ENCODE results near the gene CELF1.

Gene CELF1

DNA sequence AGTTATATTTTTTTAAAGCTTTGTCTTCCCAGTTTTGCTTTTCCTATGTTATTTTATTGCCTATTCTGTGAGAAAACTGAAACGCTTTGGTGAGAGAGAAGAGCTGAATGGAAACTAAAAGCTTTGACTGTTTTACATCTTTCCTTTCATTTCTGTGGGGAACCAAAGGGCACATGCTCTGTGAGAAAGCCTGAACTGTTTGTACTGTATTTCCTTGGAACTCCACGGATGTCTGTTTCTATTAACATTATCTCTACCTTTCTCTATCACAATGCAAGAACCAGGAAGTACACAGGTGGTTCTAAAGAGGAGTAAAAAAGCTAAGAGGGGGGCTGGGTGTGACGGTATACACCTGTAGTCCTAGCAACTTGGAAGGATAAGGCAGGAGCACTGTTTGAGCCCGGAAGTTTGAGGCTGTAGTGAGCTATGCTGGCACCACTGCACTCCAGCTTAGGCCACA lies 43.8 kb downstream of the CELF1 start:
- H3K27me3 ChIP-seq (ENCODE audit: insufficient read depth, low read depth, severe bottlenecking), result no peaks in the 10 kb centered on the region
- TF ChIP-seq, protein P1, sequence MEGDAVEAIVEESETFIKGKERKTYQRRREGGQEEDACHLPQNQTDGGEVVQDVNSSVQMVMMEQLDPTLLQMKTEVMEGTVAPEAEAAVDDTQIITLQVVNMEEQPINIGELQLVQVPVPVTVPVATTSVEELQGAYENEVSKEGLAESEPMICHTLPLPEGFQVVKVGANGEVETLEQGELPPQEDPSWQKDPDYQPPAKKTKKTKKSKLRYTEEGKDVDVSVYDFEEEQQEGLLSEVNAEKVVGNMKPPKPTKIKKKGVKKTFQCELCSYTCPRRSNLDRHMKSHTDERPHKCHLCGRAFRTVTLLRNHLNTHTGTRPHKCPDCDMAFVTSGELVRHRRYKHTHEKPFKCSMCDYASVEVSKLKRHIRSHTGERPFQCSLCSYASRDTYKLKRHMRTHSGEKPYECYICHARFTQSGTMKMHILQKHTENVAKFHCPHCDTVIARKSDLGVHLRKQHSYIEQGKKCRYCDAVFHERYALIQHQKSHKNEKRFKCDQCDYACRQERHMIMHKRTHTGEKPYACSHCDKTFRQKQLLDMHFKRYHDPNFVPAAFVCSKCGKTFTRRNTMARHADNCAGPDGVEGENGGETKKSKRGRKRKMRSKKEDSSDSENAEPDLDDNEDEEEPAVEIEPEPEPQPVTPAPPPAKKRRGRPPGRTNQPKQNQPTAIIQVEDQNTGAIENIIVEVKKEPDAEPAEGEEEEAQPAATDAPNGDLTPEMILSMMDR (IDR thresholded peaks at IDR 0.05; ENCODE audit: low read depth, low read length), result no peak
- no peak overlapping the region for H3K27ac ChIP-seq
- peaks cover 2% of the 10 kb centered on the region; the same call in 1 of the 2 replicates for H3K36me3 ChIP-seq
- no peak for DNase-seq
- no peaks in the 10 kb centered on the region for H3K9me3 ChIP-seq (ENCODE audit: severe bottlenecking)
- H3K4me3 ChIP-seq (ENCODE audit: low read depth, low read length), result no peak overlapping the region

DNA sequence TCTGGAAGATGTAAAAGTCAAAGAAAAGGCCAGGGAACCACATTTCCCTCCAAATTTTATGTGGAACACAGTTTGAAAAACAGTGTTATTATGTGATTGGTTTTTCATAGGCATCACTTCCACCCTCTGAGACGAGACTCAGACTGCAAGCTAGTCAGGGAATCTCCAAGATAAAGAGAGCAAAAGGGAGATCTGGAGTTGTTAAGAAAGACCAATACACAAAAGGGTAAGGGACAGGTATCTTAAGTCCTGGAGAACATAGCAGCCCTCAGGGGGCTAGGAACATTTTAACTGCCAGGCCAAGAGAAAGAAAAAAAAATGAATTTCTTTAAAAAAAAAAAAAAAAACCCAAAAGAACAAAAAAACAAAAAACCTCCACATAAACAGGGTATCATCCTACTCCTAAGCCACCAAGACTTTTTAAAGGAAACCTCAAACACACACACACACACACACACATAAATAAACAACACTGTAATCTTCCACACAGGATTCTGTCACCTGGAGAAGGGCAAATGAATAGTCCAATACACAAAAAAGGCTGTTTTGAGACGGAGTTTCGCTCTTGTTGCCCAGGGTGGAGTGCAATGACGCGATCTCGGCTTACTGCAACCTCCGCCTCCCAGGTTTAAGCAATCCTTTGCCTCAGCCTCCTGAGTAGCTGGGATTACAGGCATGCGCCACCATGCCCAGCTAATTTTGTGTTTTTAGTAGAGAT lies 44.5 kb downstream of the CELF1 start:
- DNase-seq, result no peak
- no peaks in the 10 kb centered on the region for H3K9me3 ChIP-seq (ENCODE audit: severe bottlenecking)
- H3K27me3 ChIP-seq (ENCODE audit: insufficient read depth, low read depth, severe bottlenecking), result no peaks in the 10 kb centered on the region
- TF ChIP-seq, protein P1 (IDR thresholded peaks at IDR 0.05; ENCODE audit: low read depth, low read length), result no peak
- H3K36me3 ChIP-seq, result peaks cover 2% of the 10 kb centered on the region; the same call in 1 of the 2 replicates
- H3K27ac ChIP-seq, result no peak overlapping the region
- H3K4me3 ChIP-seq (ENCODE audit: low read depth, low read length), result no peak overlapping the region

DNA sequence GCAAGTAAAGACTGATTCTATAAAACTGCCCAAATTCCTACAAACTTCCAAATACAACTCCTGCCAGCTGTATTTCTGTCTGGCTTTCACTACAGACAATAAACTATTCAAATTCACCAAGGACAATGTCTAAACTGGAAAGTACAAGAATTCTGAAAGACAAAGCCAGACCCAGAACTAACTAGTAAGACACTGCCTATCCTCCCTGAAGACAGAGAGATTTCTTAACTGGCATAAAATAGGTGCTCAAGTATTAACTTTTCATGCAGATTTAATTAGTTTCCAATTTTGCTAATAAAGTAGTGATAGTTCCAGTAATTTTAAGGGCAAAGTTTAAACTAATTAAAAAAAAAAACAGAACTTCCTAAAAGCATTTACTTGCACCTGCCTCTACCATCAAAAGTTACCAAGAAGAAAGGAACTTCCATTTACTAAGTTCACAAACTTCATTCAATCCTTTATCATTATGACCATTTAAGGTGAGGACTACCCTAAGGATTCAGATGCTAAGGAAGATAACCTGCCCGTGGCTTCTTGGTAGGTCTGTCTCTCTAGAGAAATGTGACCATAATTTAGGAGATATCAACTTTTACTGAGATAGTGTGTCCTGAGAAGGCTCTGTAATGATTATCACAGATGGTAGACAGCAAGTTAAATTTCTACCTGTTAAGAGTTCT lies 45.2 kb downstream of the CELF1 start:
- TF ChIP-seq, protein P1 (IDR thresholded peaks at IDR 0.05; ENCODE audit: low read depth, low read length), result no peak
- H3K36me3 ChIP-seq, result peaks cover 7% of the 10 kb centered on the region; the same call in 1 of the 2 replicates
- H3K9me3 ChIP-seq (ENCODE audit: severe bottlenecking), result no peaks in the 10 kb centered on the region
- H3K4me3 ChIP-seq (ENCODE audit: low read depth, low read length), result no peak overlapping the region
- no peaks in the 10 kb centered on the region for H3K27me3 ChIP-seq (ENCODE audit: insufficient read depth, low read depth, severe bottlenecking)
- no peak overlapping the region for H3K27ac ChIP-seq
- DNase-seq, result no peak

DNA sequence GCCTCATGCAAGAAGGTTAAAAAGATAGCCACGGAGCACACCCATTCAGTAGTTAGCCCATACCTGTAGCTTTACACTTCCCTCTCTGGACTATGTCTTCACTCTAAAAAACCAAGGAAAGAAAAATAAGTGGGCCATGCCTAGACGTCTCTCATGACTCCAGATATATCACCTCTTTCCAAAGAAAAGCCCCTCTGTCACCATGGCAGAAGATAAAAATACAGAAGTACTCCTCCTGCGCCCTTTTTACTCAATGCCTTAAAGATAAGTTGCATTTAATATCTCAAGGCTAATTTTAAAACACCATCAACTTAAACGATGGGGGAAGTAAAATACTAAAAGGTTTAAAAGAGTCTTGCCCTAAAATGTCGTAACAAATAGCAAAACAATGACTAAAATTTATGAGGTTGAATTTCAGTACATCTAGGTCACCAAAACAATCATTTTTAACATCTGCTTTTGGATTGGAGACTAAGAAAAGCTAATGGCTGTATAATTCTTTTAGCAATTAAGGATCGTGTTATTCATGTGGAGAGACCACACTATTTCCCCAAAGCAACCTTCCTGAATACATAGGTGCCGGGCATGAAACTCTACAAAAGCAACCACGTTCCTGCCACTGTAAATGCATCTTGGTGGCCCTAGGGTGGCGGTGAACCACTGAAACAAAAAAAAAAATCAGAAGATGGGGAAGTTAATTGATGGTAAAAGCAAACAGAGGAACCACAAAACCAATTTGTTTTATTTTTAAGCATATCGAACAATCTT lies 46.0 kb downstream of the CELF1 start:
- peaks cover 9% of the 10 kb centered on the region for H3K36me3 ChIP-seq
- H3K4me3 ChIP-seq (ENCODE audit: low read depth, low read length), result no peak overlapping the region
- H3K27ac ChIP-seq, result no peak overlapping the region
- no peak for DNase-seq
- TF ChIP-seq, protein P1 (IDR thresholded peaks at IDR 0.05; ENCODE audit: low read depth, low read length), result no peak
- H3K27me3 ChIP-seq (ENCODE audit: insufficient read depth, low read depth, severe bottlenecking), result no peaks in the 10 kb centered on the region
- H3K9me3 ChIP-seq (ENCODE audit: severe bottlenecking), result no peaks in the 10 kb centered on the region

DNA sequence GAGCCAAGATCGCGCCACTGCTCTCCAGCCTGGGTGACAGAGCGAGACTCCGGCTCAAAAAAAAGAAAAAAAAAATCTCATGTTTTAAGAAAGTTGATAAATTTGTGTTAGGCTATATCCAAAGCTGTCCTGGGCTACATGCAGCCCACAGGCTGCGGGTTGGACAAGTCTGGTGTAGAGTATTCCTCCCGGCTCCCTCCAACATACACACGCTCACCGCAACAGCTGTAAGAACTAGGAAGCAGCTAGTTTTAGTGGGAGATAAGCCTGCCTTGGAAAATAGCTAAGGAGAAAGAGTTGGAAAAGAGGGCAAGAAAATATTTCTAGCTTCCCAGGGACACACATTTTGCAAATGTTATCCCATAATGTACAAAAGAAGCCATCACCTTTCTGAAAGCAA lies 46.6 kb downstream of the CELF1 start:
- Histone ChIP-seq H3K9me3 (ENCODE audit: severe bottlenecking) (no peaks in the 10 kb centered on the region), H3K27ac (no peak overlapping the region), H3K4me3 (ENCODE audit: low read depth, low read length) (no peak overlapping the region), H3K27me3 (ENCODE audit: insufficient read depth, low read depth, severe bottlenecking) (no peaks in the 10 kb centered on the region), H3K36me3 (peaks cover 10% of the 10 kb centered on the region)
- DNase-seq, result no peak
- TF ChIP-seq, protein P1 (IDR thresholded peaks at IDR 0.05; ENCODE audit: low read depth, low read length), result no peak

All from WERI-Rb-1 (cell line).